NCI-H748 (cell line): Measurements from ENCODE around the gene FCER1G.
A peak's percentile ranks its signal among the peaks of the same experiment; 100 is the strongest.

Experiments
- DNase-seq: peaks from one replicate; lab custom pipeline; 2025; ENCODE audit not compliant: unreplicated experiment; lab: John Stamatoyannopoulos, UW

The FCER1G gene

DNA sequence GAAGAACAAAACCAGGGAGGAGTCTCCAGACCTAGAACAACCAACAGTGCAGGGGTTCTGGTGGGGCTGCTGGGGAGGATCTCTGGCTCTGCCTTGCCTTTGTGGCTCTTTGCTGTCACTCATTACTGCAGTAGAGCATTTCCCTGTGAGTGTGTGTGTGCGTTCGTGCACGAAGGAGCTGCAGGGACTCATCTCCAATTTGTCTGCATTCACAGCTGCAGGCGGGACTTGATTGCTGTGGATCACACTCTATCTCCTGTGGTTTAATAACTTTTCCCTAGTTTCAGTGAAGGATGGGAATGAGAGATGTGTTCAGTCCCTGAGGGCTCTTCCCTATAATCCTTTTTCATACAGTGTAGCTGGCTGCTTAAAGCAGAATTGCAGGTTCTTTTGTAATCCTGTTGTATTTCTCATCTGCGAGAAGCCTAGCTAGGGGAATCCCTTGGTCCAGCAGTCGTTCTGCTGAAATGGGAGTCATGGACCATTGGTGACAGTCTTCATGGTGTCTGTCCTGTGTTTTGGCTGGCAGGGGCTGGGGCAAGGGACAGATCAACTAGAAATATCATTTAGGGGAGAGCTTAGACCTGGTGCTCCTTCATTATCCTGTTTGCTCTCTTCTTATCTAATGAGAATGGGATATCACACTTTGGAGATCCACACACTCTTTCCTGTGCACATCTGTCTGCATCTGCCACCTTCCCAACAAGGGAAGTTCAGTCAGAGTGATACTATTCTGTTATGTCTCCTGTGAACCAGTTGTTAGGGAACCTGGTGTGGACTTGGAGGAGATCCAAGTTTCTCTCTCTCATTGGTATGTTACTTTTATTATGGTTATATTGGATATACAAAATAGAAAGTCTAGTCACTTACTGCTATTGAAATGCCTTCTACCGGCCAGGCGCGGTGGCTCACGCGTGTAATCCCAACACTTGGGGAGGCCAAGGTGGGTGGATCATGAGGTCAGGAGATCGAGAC, 46.5 kb downstream of the FCER1G start:
- peak; percentile 9 for DNase-seq

GRCh38 chr1:161265305-161265704, 50.2 kb downstream of the FCER1G start:
- DNase-seq, result no peak

GRCh38 chr1:161266202-161266601, 51.1 kb downstream of the FCER1G start:
- peak; percentile 54 for DNase-seq

GRCh38 chr1:161266836-161267235, 51.7 kb downstream of the FCER1G start:
- no peak for DNase-seq

DNA sequence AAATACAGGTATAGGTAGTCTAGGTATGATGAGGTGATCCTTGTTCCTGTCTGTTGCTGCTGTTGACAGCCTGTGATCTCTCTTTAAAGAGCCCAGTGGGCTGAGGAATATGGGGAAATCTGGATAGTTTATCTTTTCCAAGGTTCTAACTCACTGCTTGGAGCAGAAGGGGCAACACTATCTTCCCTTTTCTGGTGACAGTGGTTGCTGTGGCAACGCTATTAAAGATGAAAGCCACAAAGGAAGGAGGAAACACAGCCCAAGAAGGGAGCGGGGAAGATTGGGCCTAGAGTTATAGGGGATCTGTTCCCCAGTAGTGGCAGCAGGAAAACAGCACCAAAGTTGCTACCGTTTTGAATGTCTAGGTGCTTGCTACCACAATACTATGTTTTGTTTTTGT, 52.2 kb downstream of the FCER1G start:
- DNase-seq, result no peak
